ENCODE data around the gene LVRN. TPM values are rescaled to one million over a fixed set of nuclear protein-coding genes. Genes with fewer than 3 reads are reported as not detected.

LVRN gene
- total RNA-seq, 1 donor from 2014 or later = 15.9 TPM

Other genes starting within 250 kb of the LVRN start
- gene CDO1, start 145.8 kb upstream of the LVRN start, total RNA-seq = 60.8 TPM
- 48.8 TPM for gene ATG12, start 120.9 kb upstream of the LVRN start, total RNA-seq
- 107 TPM for gene AP3S1, start 120.5 kb upstream of the LVRN start, total RNA-seq
- not detected for gene ARL14EPL, start 70.0 kb downstream of the LVRN start, total RNA-seq
- gene COMMD10, start 122.5 kb downstream of the LVRN start, total RNA-seq = 33.2 TPM